H9 (cell line): ENCODE measurements around the gene RBFOX1. TPM values are rescaled to one million over a fixed set of nuclear protein-coding genes. Genes with fewer than 3 reads are reported as not detected.

ENCODE experiments used
- DNase-seq: peaks from one replicate; pipeline ENCODE4 v3.0.0-alpha.2; 2017
- H2AFZ ChIP-seq: one replicate; pipeline ENCODE4 v1.6.1; 2013; ENCODE audit warnings: mild to moderate bottlenecking, low read length, control low read depth, moderate library complexity
- H2AK5ac ChIP-seq: 2 replicates; pipeline ENCODE4 v1.6.1; 2013; ENCODE audit warnings: low read length, control low read depth, mixed read lengths; ENCODE audit not compliant: insufficient read length
- H2BK120ac ChIP-seq: one replicate; pipeline ENCODE4 v1.6.1; 2013; ENCODE audit warnings: low read depth, mild to moderate bottlenecking, low read length, control low read depth, inconsistent platforms; ENCODE audit not compliant: poor library complexity, severe bottlenecking
- H2BK12ac ChIP-seq: 2 replicates; pipeline ENCODE4 v1.6.1; 2013; ENCODE audit warnings: low read length, control low read depth, mixed read lengths, low read depth; ENCODE audit not compliant: insufficient read length
- H2BK15ac ChIP-seq: 2 replicates; pipeline ENCODE4 v1.6.1; 2013; ENCODE audit warnings: low read depth, low read length, control low read depth
- H2BK20ac ChIP-seq: one replicate; pipeline ENCODE4 v1.6.1; 2013; ENCODE audit warnings: low read depth, mild to moderate bottlenecking, low read length, control low read depth, inconsistent platforms; ENCODE audit not compliant: poor library complexity, severe bottlenecking
- H2BK5ac ChIP-seq: 2 replicates; pipeline ENCODE4 v1.6.1; 2013; ENCODE audit warnings: low read length, control low read depth, mixed read lengths; ENCODE audit not compliant: insufficient read length
- H3K14ac ChIP-seq: 2 replicates; pipeline ENCODE4 v1.6.1; 2013; ENCODE audit warnings: low read length, control low read depth; ENCODE audit not compliant: insufficient read depth
- H3K18ac ChIP-seq: 2 replicates; pipeline ENCODE4 v1.6.1; 2013; ENCODE audit warnings: low read depth, mild to moderate bottlenecking, mixed read lengths, low read length, control low read depth; ENCODE audit not compliant: insufficient read length
- H3K23ac ChIP-seq: 2 replicates; pipeline ENCODE4 v1.6.1; 2013; ENCODE audit warnings: low read length, control low read depth, mixed read lengths, low read depth; ENCODE audit not compliant: insufficient read length
- H3K23me2 ChIP-seq: 2 replicates; pipeline ENCODE4 v1.6.1; 2013; ENCODE audit warnings: low read depth, mild to moderate bottlenecking, mixed read lengths, low read length, control low read depth; ENCODE audit not compliant: insufficient read length, poor library complexity, severe bottlenecking
- H3K27ac ChIP-seq: 2 replicates; pipeline ENCODE4 v1.5.1; 2013; ENCODE audit warnings: low read length, control low read depth, mixed read lengths, low read depth; ENCODE audit not compliant: insufficient read length
- H3K27me3 ChIP-seq: 2 replicates; pipeline ENCODE4 v1.6.1; 2013; ENCODE audit warnings: low read length, control low read depth, inconsistent platforms; ENCODE audit not compliant: insufficient read depth
- H3K4ac ChIP-seq: 2 replicates; pipeline ENCODE4 v1.6.1; 2013; ENCODE audit warnings: low read depth, mild to moderate bottlenecking, control low read depth, inconsistent platforms, low read length, moderate library complexity
- H3K4me1 ChIP-seq: 2 replicates; pipeline ENCODE4 v1.6.1; 2013; ENCODE audit warnings: low read length, control low read depth, inconsistent platforms; ENCODE audit not compliant: insufficient read depth
- H3K4me2 ChIP-seq: 2 replicates; pipeline ENCODE4 v1.6.1; 2013; ENCODE audit warnings: low read length, control low read depth, mixed read lengths; ENCODE audit not compliant: insufficient read length, insufficient read depth
- H3K56ac ChIP-seq: 2 replicates; pipeline ENCODE4 v1.6.1; 2013; ENCODE audit warnings: low read depth, mild to moderate bottlenecking, mixed read lengths, low read length, control low read depth; ENCODE audit not compliant: insufficient read length
- H3K79me1 ChIP-seq: 2 replicates; pipeline ENCODE4 v1.6.1; 2013; ENCODE audit warnings: low read depth, mild to moderate bottlenecking, moderate library complexity, low read length, control low read depth, inconsistent platforms; ENCODE audit not compliant: insufficient read depth, poor library complexity, severe bottlenecking
- H3K79me2 ChIP-seq: 2 replicates; pipeline ENCODE4 v1.6.1; 2013; ENCODE audit warnings: low read length, control low read depth, inconsistent platforms; ENCODE audit not compliant: insufficient read depth
- H3K9ac ChIP-seq: 2 replicates; pipeline ENCODE4 v1.6.1; 2013; ENCODE audit warnings: low read length, control low read depth, mixed read lengths; ENCODE audit not compliant: insufficient read length; ENCODE audit errors: extremely low read depth
- H3K9me3 ChIP-seq: one replicate; pipeline ENCODE4 v1.6.1; 2013; ENCODE audit warnings: low read depth, low read length, inconsistent platforms; ENCODE audit not compliant: control insufficient read depth
- H3T11ph ChIP-seq: one replicate; pipeline ENCODE4 v1.6.1; 2013; ENCODE audit warnings: mild to moderate bottlenecking, low read length, control low read depth, inconsistent platforms
- H4K20me1 ChIP-seq: one replicate; pipeline ENCODE4 v1.6.1; 2013; ENCODE audit not compliant: control insufficient read depth, insufficient read length, insufficient read depth
- H4K5ac ChIP-seq: 2 replicates; pipeline ENCODE4 v1.6.1; 2013; ENCODE audit warnings: low read depth, mild to moderate bottlenecking, mixed read lengths, low read length, control low read depth; ENCODE audit not compliant: insufficient read length
- H4K8ac ChIP-seq: replicated peaks from 2 replicates; pipeline ENCODE4 v1.6.1; 2013; ENCODE audit warnings: low read length, control low read depth, mixed read lengths, low read depth; ENCODE audit not compliant: insufficient read length
- H4K91ac ChIP-seq: 2 replicates; pipeline ENCODE4 v1.6.1; 2013; ENCODE audit warnings: low read depth, mild to moderate bottlenecking, moderate library complexity, mixed read lengths, low read length, control low read depth; ENCODE audit not compliant: insufficient read length
- H3K27ac Mint-ChIP-seq, 3 experiments: 2 replicates in 2 of 3; 3 replicates in 1 of 3; pipeline ENCODE4 v1.8.0; 2020 to 2021; ENCODE audit warnings: mixed read lengths in 3 of 3, mild to moderate bottlenecking in 1 of 3, moderate library complexity in 1 of 3
- H3K27me3 Mint-ChIP-seq: 2 replicates; pipeline ENCODE4 v1.8.0; 2021; ENCODE audit warnings: low read depth, mild to moderate bottlenecking, moderate library complexity, mixed read lengths
- H3K36me3 Mint-ChIP-seq, 3 experiments: 2 replicates in 2 of 3; 3 replicates in 1 of 3; pipeline ENCODE4 v1.8.0; 2020 to 2021; ENCODE audit warnings: low read depth in 3 of 3, mixed read lengths in 3 of 3; ENCODE audit not compliant: insufficient read depth in 1 of 3
- H3K4me1 Mint-ChIP-seq, 2 experiments: 2 replicates each; pipeline ENCODE4 v1.8.0; 2020; ENCODE audit warnings: mixed read lengths in 2 of 2
- H3K4me3 Mint-ChIP-seq, 2 experiments: 2 replicates in 1 of 2; 3 replicates in 1 of 2; pipeline ENCODE4 v1.8.0; 2020 to 2021; ENCODE audit warnings: mild to moderate bottlenecking in 2 of 2, mixed read lengths in 2 of 2, moderate library complexity in 1 of 2
- H3K9me3 Mint-ChIP-seq, 2 experiments: 2 replicates in 1 of 2; 3 replicates in 1 of 2; pipeline ENCODE4 v1.8.0; 2020; ENCODE audit warnings: mild to moderate bottlenecking in 2 of 2, mixed read lengths in 2 of 2, moderate library complexity in 1 of 2
- CTCF ChIP-seq: fragments of 200-600 bp; sonication (generic); conservative IDR thresholded peaks from 3 replicates; pipeline ENCODE4 v1.8.0; 2021; ENCODE audit warnings: antibody characterized with exemption, mild to moderate bottlenecking
- WGBS: extraction: QIAGEN DNeasy Blood & Tissue Kit; methylation state at CpG from one replicate; pipeline ENCODE4 v1.1.7; 2013; ENCODE audit warnings: missing lambda C conversion rate, low lambda C conversion rate, mixed read lengths; ENCODE audit not compliant: insufficient read length; ENCODE audit errors: extremely low coverage; 5-methylcytosine and 5-hydroxymethylcytosine counted together
- total RNA-seq: library from RNA; stranded (reverse); gene quantifications from 2 replicates; pipeline ENCODE4 v1.2.1, GENCODE V29; 2021

RBFOX1 gene
- total RNA-seq, 1 experiment from 2014 or later: 2.0 TPM

- no peak overlapping the region for H2AFZ ChIP-seq
- no CpG with 5 or more reads among the region's 12 CpGs for WGBS
- no peak overlapping the region for H3K56ac ChIP-seq
- no peak overlapping the region for H2BK5ac ChIP-seq
- H4K5ac ChIP-seq: no peak overlapping the region
- no peak overlapping the region for H2BK120ac ChIP-seq
- H3K9me3 ChIP-seq: no peaks in the 10 kb centered on the region
- H3K9ac ChIP-seq: no peak overlapping the region
- H2AK5ac ChIP-seq: no peak overlapping the region
- Mint-ChIP-seq H3K4me1 (no peaks in the 10 kb centered on the region), H3K9me3 (no peaks in the 10 kb centered on the region; a peak in 1 of 5 replicates), H3K27me3 (peaks cover 8% of the 10 kb centered on the region), H3K27ac (no peak overlapping the region), H3K4me3 (no peak overlapping the region), H3K36me3 (no peaks in the 10 kb centered on the region)
- TF ChIP-seq CTCF: no peak
- no peaks in the 10 kb centered on the region for H3K79me2 ChIP-seq
- no peaks in the 10 kb centered on the region for H4K20me1 ChIP-seq
- H4K91ac ChIP-seq: no peak overlapping the region
- H3K4me1 ChIP-seq: no peaks in the 10 kb centered on the region; the same call in 1 of the 2 replicates
- H3K4me2 ChIP-seq: no peak overlapping the region
- no peak overlapping the region for H3T11ph ChIP-seq
- H3K23me2 ChIP-seq: no peaks in the 10 kb centered on the region
- no peak for DNase-seq
- no peaks in the 10 kb centered on the region for H3K79me1 ChIP-seq
- no peak overlapping the region for H4K8ac ChIP-seq
- H3K18ac ChIP-seq: no peak overlapping the region
- no peak overlapping the region for H3K4ac ChIP-seq
- H2BK20ac ChIP-seq: no peak overlapping the region
- no peak overlapping the region for H2BK15ac ChIP-seq
- H3K14ac ChIP-seq: no peak overlapping the region
- no peak overlapping the region for H3K23ac ChIP-seq
- H3K27ac ChIP-seq: no peak overlapping the region
- no peak overlapping the region for H2BK12ac ChIP-seq
- H3K27me3 ChIP-seq: no peaks in the 10 kb centered on the region
These were observed 155.1 kb downstream of the RBFOX1 start for GRCh38 chr16:7487574-7488323.
